ENCODE measurements around the gene FEZF2. TPM values are rescaled to one million over a fixed set of nuclear protein-coding genes. Genes with fewer than 3 reads are reported as not detected.

Gene FEZF2
- total RNA-seq, 1 experiment from 2014 or later: not detected

DNA sequence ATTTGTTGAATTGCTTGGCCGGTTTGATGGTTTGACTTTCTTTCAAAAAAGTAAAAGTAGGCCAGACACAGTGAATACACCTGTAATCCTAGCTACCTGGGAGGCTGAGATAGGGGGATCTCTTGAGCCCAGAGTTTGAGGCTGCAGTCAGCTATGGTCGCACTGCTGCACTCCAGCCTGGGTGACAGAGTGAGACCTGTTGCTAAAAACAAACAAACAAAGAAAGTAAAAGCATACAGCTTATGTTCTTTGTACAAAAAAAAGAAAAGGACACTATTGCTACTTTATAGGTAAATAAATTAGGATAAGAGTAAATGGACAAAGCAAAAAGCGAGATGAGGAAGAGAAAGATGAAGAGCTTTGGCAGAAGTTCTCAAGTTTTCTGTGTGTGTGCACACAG, 13.9 kb upstream of the FEZF2 start:
- Mint-ChIP-seq H3K27ac (ENCODE audit: unreplicated experiment) (no peak overlapping the region), H3K4me3 (ENCODE audit: unreplicated experiment) (no peak overlapping the region), H3K36me3 (ENCODE audit: insufficient read depth, unreplicated experiment) (no peaks in the 10 kb centered on the region), H3K27me3 (ENCODE audit: insufficient read depth, unreplicated experiment) (peaks cover 13% of the 10 kb centered on the region), H3K4me1 (ENCODE audit: low read depth, unreplicated experiment) (no peaks in the 10 kb centered on the region), H3K9me3 (ENCODE audit: unreplicated experiment) (no peaks in the 10 kb centered on the region)
- Histone ChIP-seq H3K27me3 (replicated peaks; ENCODE audit: control insufficient read depth, insufficient read depth, low read length) (no peaks in the 10 kb centered on the region; the same call in 1 of the 2 replicates), H3K4me3 (ENCODE audit: low read depth, low read length) (no peak overlapping the region), H3K9me3 (no peaks in the 10 kb centered on the region), H3K36me3 (ENCODE audit: control insufficient read depth, insufficient read depth, low read length) (no peaks in the 10 kb centered on the region), H3K4me1 (no peaks in the 10 kb centered on the region)
- POLR2A ChIA-PET: no interaction called here
- CTCF ChIA-PET: no interaction called here
- TF ChIP-seq, protein P1, sequence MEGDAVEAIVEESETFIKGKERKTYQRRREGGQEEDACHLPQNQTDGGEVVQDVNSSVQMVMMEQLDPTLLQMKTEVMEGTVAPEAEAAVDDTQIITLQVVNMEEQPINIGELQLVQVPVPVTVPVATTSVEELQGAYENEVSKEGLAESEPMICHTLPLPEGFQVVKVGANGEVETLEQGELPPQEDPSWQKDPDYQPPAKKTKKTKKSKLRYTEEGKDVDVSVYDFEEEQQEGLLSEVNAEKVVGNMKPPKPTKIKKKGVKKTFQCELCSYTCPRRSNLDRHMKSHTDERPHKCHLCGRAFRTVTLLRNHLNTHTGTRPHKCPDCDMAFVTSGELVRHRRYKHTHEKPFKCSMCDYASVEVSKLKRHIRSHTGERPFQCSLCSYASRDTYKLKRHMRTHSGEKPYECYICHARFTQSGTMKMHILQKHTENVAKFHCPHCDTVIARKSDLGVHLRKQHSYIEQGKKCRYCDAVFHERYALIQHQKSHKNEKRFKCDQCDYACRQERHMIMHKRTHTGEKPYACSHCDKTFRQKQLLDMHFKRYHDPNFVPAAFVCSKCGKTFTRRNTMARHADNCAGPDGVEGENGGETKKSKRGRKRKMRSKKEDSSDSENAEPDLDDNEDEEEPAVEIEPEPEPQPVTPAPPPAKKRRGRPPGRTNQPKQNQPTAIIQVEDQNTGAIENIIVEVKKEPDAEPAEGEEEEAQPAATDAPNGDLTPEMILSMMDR (IDR thresholded peaks at IDR 0.05; ENCODE audit: insufficient read depth in 1 of 2, low read depth in 1 of 2, low read length in 1 of 2, severe bottlenecking in 1 of 2, unreplicated experiment in 1 of 2): no peak
- BruUV-seq (replicated peaks): no TSS peak
- no peak for DNase-seq
- intact Hi-C loops (cut with micrococcal nuclease; ENCODE audit: unreplicated experiment): no loop called here

GRCh38 chr3:62379321-62379798, 6.0 kb upstream of the FEZF2 start:
- BruUV-seq (replicated peaks): no TSS peak

GRCh38 chr3:62378921-62379320, 5.6 kb upstream of the FEZF2 start:
- H3K4me3 Mint-ChIP-seq (ENCODE audit: unreplicated experiment): no peak overlapping the region
- H3K27me3 Mint-ChIP-seq (ENCODE audit: insufficient read depth, unreplicated experiment): peaks cover 32% of the 10 kb centered on the region
- Histone ChIP-seq H3K9me3 (no peaks in the 10 kb centered on the region), H3K4me3 (ENCODE audit: low read depth, low read length) (no peak overlapping the region), H3K27me3 (replicated peaks; ENCODE audit: control insufficient read depth, insufficient read depth, low read length) (peaks cover 3% of the 10 kb centered on the region), H3K36me3 (ENCODE audit: control insufficient read depth, insufficient read depth, low read length) (no peaks in the 10 kb centered on the region), H3K4me1 (no peaks in the 10 kb centered on the region)
- ChIA-PET CTCF (no interaction called here), POLR2A (no interaction called here)
- TF ChIP-seq, protein P1 (IDR thresholded peaks at IDR 0.05; ENCODE audit: insufficient read depth in 1 of 2, low read depth in 1 of 2, low read length in 1 of 2, severe bottlenecking in 1 of 2, unreplicated experiment in 1 of 2): no peak
- H3K36me3 Mint-ChIP-seq (ENCODE audit: insufficient read depth, unreplicated experiment): no peaks in the 10 kb centered on the region
- DNase-seq: no peak
- no peaks in the 10 kb centered on the region for H3K9me3 Mint-ChIP-seq (ENCODE audit: unreplicated experiment)
- intact Hi-C loops (cut with micrococcal nuclease; ENCODE audit: unreplicated experiment): no loop called here
- no TSS peak for BruUV-seq (replicated peaks)
- no peaks in the 10 kb centered on the region for H3K4me1 Mint-ChIP-seq (ENCODE audit: low read depth, unreplicated experiment)
- no peak overlapping the region for H3K27ac Mint-ChIP-seq (ENCODE audit: unreplicated experiment)

More at GRCh38 chr3:62379321-62379798, 6.0 kb upstream of the FEZF2 start:
- H3K9me3 Mint-ChIP-seq (ENCODE audit: unreplicated experiment): no peaks in the 10 kb centered on the region
- Histone ChIP-seq H3K4me1 (no peaks in the 10 kb centered on the region), H3K27me3 (replicated peaks; ENCODE audit: control insufficient read depth, insufficient read depth, low read length) (peaks cover 3% of the 10 kb centered on the region), H3K36me3 (ENCODE audit: control insufficient read depth, insufficient read depth, low read length) (no peaks in the 10 kb centered on the region), H3K9me3 (no peaks in the 10 kb centered on the region), H3K4me3 (ENCODE audit: low read depth, low read length) (no peak overlapping the region)
- ChIA-PET CTCF (no interaction called here), POLR2A (no interaction called here)
- DNase-seq: no peak
- no peaks in the 10 kb centered on the region for H3K4me1 Mint-ChIP-seq (ENCODE audit: low read depth, unreplicated experiment)
- intact Hi-C loops (cut with micrococcal nuclease; ENCODE audit: unreplicated experiment): no loop called here
- no peak overlapping the region for H3K27ac Mint-ChIP-seq (ENCODE audit: unreplicated experiment)
- peaks cover 28% of the 10 kb centered on the region for H3K27me3 Mint-ChIP-seq (ENCODE audit: insufficient read depth, unreplicated experiment)
- no peak overlapping the region for H3K4me3 Mint-ChIP-seq (ENCODE audit: unreplicated experiment)
- H3K36me3 Mint-ChIP-seq (ENCODE audit: insufficient read depth, unreplicated experiment): no peaks in the 10 kb centered on the region
- TF ChIP-seq, protein P1 (IDR thresholded peaks at IDR 0.05; ENCODE audit: insufficient read depth in 1 of 2, low read depth in 1 of 2, low read length in 1 of 2, severe bottlenecking in 1 of 2, unreplicated experiment in 1 of 2): no peak

Data from Caco-2 (cell line).